MM.1S (cell line): ENCODE results near the gene C14orf39.

ENCODE experiments used
- DNase-seq: peaks from one replicate; pipeline ENCODE4 v3.0.0-alpha.2; 2015
- H2AFZ ChIP-seq: fragments of 300-600 bp; sonication (generic); 2 replicates; pipeline ENCODE4 v1.6.0; 2016; ENCODE audit warnings: antibody characterized with exemption, low read length
- H3F3A ChIP-seq: fragments of 300-600 bp; sonication (generic); 2 replicates; pipeline ENCODE4 v1.6.1; 2016; ENCODE audit warnings: mild to moderate bottlenecking, antibody characterized with exemption, low read length, moderate library complexity, mixed read lengths; ENCODE audit not compliant: insufficient read depth
- H3K27ac ChIP-seq: fragments of 300-600 bp; sonication (generic); 2 replicates; pipeline ENCODE4 v1.5.1; 2016; ENCODE audit warnings: mild to moderate bottlenecking, low read length
- H3K27me3 ChIP-seq: fragments of 300-600 bp; sonication (generic); replicated peaks from 2 replicates; pipeline ENCODE4 v1.6.0; 2016; ENCODE audit warnings: low read length; ENCODE audit not compliant: insufficient read depth
- H3K36me3 ChIP-seq: fragments of 300-600 bp; sonication (generic); replicated peaks from 2 replicates; pipeline ENCODE4 v1.6.1; 2016; ENCODE audit warnings: mild to moderate bottlenecking, low read length, mixed read lengths; ENCODE audit not compliant: insufficient read depth
- H3K4me1 ChIP-seq: fragments of 300-600 bp; sonication (generic); 2 replicates; pipeline ENCODE4 v1.6.1; 2016; ENCODE audit warnings: low read length, mixed read lengths
- H3K4me2 ChIP-seq: fragments of 300-600 bp; sonication (generic); 2 replicates; pipeline ENCODE4 v1.6.0; 2016; ENCODE audit warnings: low read depth, low read length
- H3K4me3 ChIP-seq: fragments of 300-600 bp; sonication (generic); 2 replicates; pipeline ENCODE4 v1.5.1; 2016; ENCODE audit warnings: low read length, mixed read lengths
- H3K79me2 ChIP-seq: fragments of 300-600 bp; sonication (generic); 2 replicates; pipeline ENCODE4 v1.6.1; 2016; ENCODE audit warnings: mixed run types, low read length, mixed read lengths
- H3K9ac ChIP-seq: fragments of 300-600 bp; sonication (generic); 2 replicates; pipeline ENCODE4 v1.6.1; 2016; ENCODE audit warnings: low read length, mixed read lengths
- H3K9me2 ChIP-seq: fragments of 300-600 bp; sonication (generic); replicated peaks from 2 replicates; pipeline ENCODE4 v1.6.1; 2016; ENCODE audit warnings: mild to moderate bottlenecking, low read length, mixed read lengths; ENCODE audit not compliant: insufficient read depth
- H3K9me3 ChIP-seq: fragments of 300-600 bp; sonication (generic); replicated peaks from 2 replicates; pipeline ENCODE4 v1.6.1; 2016; ENCODE audit warnings: mild to moderate bottlenecking, low read length, mixed read lengths; ENCODE audit not compliant: insufficient read depth
- H4K20me1 ChIP-seq: fragments of 300-600 bp; sonication (generic); 2 replicates; pipeline ENCODE4 v1.6.1; 2016; ENCODE audit warnings: mild to moderate bottlenecking, low read length, moderate library complexity, mixed read lengths; ENCODE audit not compliant: insufficient read depth
- EZH2 ChIP-seq: fragments of 300-600 bp; sonication (generic); optimal IDR thresholded peaks from 2 replicates; pipeline ENCODE3; 2017; ENCODE audit warnings: low read depth, mild to moderate bottlenecking, antibody characterized with exemption, low read length, mixed read lengths
- EZH2phosphoT487 ChIP-seq: fragments of 300-600 bp; sonication (generic); IDR thresholded peaks from 2 replicates; pipeline ENCODE4 v1.6.1; 2018; ENCODE audit warnings: antibody characterized with exemption, low read length
- TF ChIP-seq, protein P1 (sequence below): fragments of 300-600 bp; sonication (generic); IDR thresholded peaks from 2 replicates; pipeline ENCODE4 v1.5.1; 2016; ENCODE audit warnings: antibody characterized with exemption, low read length, mixed read lengths

Gene C14orf39, protein sequence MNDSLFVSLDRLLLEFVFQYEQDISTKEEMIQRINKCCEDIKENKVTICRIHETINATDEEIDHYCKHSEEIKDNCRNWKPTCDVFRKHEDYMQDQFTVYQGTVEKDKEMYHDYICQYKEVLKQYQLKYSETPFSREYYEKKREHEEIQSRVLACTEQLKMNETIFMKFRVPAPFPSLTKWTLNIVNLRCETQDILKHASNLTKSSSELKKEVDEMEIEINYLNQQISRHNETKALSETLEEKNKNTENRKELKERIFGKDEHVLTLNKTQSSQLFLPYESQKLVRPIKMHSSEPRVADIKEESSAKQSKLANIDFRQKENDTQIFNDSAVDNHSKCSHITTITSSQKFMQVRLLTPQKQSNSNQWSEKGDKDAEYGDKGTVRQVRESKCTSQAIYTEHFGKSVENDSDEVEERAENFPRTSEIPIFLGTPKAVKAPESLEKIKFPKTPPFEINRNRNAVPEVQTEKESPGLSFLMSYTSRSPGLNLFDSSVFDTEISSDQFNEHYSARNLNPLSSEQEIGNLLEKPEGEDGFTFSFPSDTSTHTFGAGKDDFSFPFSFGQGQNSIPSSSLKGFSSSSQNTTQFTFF

DNA sequence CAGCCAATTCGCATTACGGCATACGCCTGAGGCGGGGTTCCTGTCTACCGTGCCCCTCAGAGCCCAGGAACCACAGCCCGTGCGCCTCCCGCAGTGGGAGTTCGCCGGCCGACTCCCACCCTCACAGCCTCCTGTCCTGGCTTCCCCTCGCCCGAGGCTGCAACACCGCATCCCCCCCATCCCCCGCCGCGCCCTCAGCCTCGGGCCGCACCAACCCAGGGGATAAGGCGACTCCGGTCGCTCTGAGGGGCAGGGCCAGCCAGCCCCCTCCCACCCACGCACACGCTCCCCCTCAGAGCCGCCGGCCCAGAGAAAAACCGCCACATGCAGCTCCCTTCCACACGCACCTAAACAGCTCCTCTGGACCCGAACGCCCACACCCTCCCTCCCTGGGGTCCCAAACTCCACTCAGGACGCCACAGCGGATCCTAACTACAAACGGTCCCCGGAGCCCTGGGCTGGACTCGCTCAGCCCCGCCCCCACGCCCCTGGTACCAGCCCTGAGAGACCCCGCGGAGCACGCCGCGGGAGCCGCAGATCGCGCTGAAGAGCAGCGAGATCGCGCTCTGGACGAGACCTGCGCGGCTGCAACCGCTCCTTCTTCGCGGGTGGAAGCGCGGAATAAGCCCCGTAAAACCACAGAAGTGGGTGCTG is at the start of gene C14orf39:
C14orf39 (minus strand) TSS at position 466 of the 654 bp plus-strand sequence. CDS start 985 bp downstream, outside the sequence.
- no peak within 1 kb of the TSS for H2AFZ ChIP-seq
- TF ChIP-seq EZH2phosphoT487 (no peak), EZH2 (no peak)
- TF ChIP-seq, protein P1, sequence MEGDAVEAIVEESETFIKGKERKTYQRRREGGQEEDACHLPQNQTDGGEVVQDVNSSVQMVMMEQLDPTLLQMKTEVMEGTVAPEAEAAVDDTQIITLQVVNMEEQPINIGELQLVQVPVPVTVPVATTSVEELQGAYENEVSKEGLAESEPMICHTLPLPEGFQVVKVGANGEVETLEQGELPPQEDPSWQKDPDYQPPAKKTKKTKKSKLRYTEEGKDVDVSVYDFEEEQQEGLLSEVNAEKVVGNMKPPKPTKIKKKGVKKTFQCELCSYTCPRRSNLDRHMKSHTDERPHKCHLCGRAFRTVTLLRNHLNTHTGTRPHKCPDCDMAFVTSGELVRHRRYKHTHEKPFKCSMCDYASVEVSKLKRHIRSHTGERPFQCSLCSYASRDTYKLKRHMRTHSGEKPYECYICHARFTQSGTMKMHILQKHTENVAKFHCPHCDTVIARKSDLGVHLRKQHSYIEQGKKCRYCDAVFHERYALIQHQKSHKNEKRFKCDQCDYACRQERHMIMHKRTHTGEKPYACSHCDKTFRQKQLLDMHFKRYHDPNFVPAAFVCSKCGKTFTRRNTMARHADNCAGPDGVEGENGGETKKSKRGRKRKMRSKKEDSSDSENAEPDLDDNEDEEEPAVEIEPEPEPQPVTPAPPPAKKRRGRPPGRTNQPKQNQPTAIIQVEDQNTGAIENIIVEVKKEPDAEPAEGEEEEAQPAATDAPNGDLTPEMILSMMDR: no peak
- H3K9ac ChIP-seq: no peak within 1 kb of the TSS
- no peaks in the 10 kb centered on the region for H3K9me2 ChIP-seq
- no peaks in the 10 kb centered on the region for H3K36me3 ChIP-seq
- no peaks in the 10 kb centered on the region for H3K27me3 ChIP-seq
- H3K4me3 ChIP-seq: no peak within 1 kb of the TSS
- H3K9me3 ChIP-seq: no peaks in the 10 kb centered on the region
- H3F3A ChIP-seq: no peaks in the 10 kb centered on the region
- no peak within 1 kb of the TSS for H3K27ac ChIP-seq
- DNase-seq: no peak
- no peaks in the 10 kb centered on the region for H3K79me2 ChIP-seq
- no peak within 1 kb of the TSS for H3K4me2 ChIP-seq
- H4K20me1 ChIP-seq: no peaks in the 10 kb centered on the region
- H3K4me1 ChIP-seq: no peaks in the 10 kb centered on the region

DNA sequence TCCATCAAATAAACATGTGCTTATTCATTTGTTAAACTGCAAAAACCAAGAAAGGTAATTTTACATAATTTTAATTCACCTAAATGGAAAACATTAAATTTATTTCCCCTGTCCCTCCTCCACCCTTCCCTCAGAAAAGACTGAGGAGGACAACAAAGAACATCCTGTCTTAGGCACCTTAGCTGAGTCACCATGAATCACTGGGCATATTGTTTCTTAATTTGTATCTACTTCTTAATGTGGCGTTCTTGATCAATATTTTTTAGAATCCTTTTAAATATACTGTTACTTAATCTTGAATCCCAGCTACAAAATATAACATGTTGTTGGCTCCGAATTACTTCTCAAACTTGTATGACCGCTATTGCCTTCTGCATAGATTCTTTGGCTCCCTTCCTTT is 46.6 kb upstream of the C14orf39 start:
- Histone ChIP-seq H3K4me3 (no peak overlapping the region), H3K4me1 (no peaks in the 10 kb centered on the region), H3K9ac (no peak overlapping the region), H3K4me2 (no peak overlapping the region), H3K9me2 (no peaks in the 10 kb centered on the region), H3K36me3 (no peaks in the 10 kb centered on the region), H3K27ac (no peak overlapping the region), H3K27me3 (no peaks in the 10 kb centered on the region), H3K9me3 (no peaks in the 10 kb centered on the region), H3K79me2 (no peaks in the 10 kb centered on the region), H3F3A (no peaks in the 10 kb centered on the region), H2AFZ (no peak overlapping the region), H4K20me1 (no peaks in the 10 kb centered on the region)
- DNase-seq: no peak
- no peak for TF ChIP-seq EZH2
- TF ChIP-seq, protein P1: no peak
- no peak for TF ChIP-seq EZH2phosphoT487

DNA sequence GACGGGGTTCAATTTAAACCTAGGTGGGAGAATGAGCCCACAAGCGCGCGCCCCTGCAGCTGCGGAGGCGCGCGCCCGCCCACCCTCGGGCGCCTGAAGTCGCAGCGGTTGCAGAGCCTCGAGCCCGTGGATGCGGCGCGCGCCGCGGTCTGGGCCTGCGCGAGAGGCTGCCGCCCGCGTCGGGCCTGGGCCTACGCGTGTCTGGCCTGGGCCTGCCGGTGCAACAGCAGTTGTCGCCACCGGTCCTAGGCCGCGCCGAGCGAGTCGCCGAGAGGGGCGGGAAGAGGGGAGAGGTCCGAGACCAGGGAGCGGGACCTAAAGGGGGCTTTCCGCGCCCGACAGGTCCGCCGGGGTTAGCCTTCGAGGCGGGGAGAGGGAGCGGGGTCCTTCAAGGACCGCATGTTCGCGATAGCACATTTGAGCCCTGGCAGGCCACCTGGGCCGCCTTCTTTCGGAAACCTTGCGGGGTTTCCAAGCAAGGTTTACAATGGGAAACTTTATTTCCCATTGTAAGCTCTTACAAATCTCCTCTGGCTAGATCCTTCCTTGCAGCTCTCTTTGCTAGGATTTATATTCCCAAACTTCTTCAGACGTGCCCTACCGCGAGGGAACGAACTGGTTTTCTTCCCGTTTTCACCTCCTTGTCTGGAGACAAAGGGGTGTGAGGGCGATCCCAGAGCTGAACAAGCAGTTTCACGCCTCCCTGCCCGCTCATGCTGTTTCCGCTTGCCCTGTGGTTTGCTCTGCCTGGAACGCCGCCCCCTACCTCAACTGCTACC is 29.8 kb upstream of the C14orf39 start:
- H3K4me3 ChIP-seq: no peak overlapping the region
- H4K20me1 ChIP-seq: no peaks in the 10 kb centered on the region
- no peaks in the 10 kb centered on the region for H3K79me2 ChIP-seq
- no peak overlapping the region for H3K4me2 ChIP-seq
- H3K9ac ChIP-seq: no peak overlapping the region
- H3K9me3 ChIP-seq: no peaks in the 10 kb centered on the region
- TF ChIP-seq EZH2phosphoT487 (no peak), EZH2 (no peak)
- TF ChIP-seq, protein P1: no peak
- H3K27ac ChIP-seq: no peak overlapping the region
- no peaks in the 10 kb centered on the region for H3F3A ChIP-seq
- H3K9me2 ChIP-seq: no peaks in the 10 kb centered on the region
- no peak overlapping the region for H2AFZ ChIP-seq
- no peaks in the 10 kb centered on the region for H3K36me3 ChIP-seq
- H3K27me3 ChIP-seq: no peaks in the 10 kb centered on the region
- H3K4me1 ChIP-seq: no peaks in the 10 kb centered on the region
- DNase-seq: no peak
